WTC11 (cell line): Measurements from ENCODE around the gene ZNF770.
"Not testable (repeated sequence)": the region's sequence is repeated elsewhere in the genome, so short reads cannot be mapped to it uniquely, and the experiment has no call there.

Experiments
- ESRRA ChIP-seq: sonication (generic); formaldehyde crosslinking; IDR thresholded peaks from 2 replicates; pipeline ENCODE4 v1.8.1; 2022; ENCODE audit warnings: mild to moderate bottlenecking, missing genetic modification reagents, borderline replicate concordance
- ETV6 ChIP-seq: sonication (generic); formaldehyde crosslinking; IDR thresholded peaks from 2 replicates; pipeline ENCODE4 v1.8.1; 2022; ENCODE audit warnings: mild to moderate bottlenecking, missing genetic modification reagents
- FOXP1 ChIP-seq: sonication (generic); formaldehyde crosslinking; IDR thresholded peaks from 2 replicates; pipeline ENCODE4 v1.8.0; 2022; ENCODE audit warnings: missing genetic modification reagents, mild to moderate bottlenecking, moderate library complexity, borderline replicate concordance
- SP1 ChIP-seq: sonication (generic); formaldehyde crosslinking; conservative IDR thresholded peaks from 2 replicates; pipeline ENCODE4 v1.8.1; 2022; ENCODE audit warnings: missing genetic modification reagents
- TF ChIP-seq, protein P1 (sequence below): fragments of 200-600 bp; IDR thresholded peaks from 2 replicates; pipeline ENCODE4 v1.8.0; 2022; ENCODE audit warnings: antibody characterized with exemption
- TF ChIP-seq, protein P2 (sequence below): sonication (generic); formaldehyde crosslinking; IDR thresholded peaks from 2 replicates; pipeline ENCODE4 v1.8.1; 2022; ENCODE audit warnings: missing genetic modification reagents, borderline replicate concordance
- TF ChIP-seq, protein P3 (sequence below): sonication (generic); formaldehyde crosslinking; IDR thresholded peaks from 2 replicates; pipeline ENCODE4 v1.8.1; 2023; ENCODE audit warnings: mild to moderate bottlenecking, missing genetic modification reagents, moderate library complexity
- TF ChIP-seq, protein P4 (sequence below): sonication (generic); formaldehyde crosslinking; IDR thresholded peaks from 2 replicates; pipeline ENCODE4 v1.8.0; 2023; ENCODE audit warnings: missing genetic modification reagents, mild to moderate bottlenecking, borderline replicate concordance
- TF ChIP-seq, protein P5 (sequence below): sonication (generic); formaldehyde crosslinking; IDR thresholded peaks from 2 replicates; pipeline ENCODE4 v1.8.1; 2023; ENCODE audit warnings: mild to moderate bottlenecking, missing genetic modification reagents, moderate library complexity
- TF ChIP-seq, protein P6 (sequence below): sonication (generic); formaldehyde crosslinking; IDR thresholded peaks from 2 replicates; pipeline ENCODE4 v1.8.0; 2022; ENCODE audit warnings: mild to moderate bottlenecking, missing genetic modification reagents
- TF ChIP-seq, protein P7 (sequence below): sonication (generic); formaldehyde crosslinking; IDR thresholded peaks from 2 replicates; pipeline ENCODE4 v1.8.1; 2023; ENCODE audit warnings: mild to moderate bottlenecking, moderate library complexity, missing genetic modification reagents
- TF ChIP-seq, protein P8 (sequence below): sonication (generic); formaldehyde crosslinking; IDR thresholded peaks from 2 replicates; pipeline ENCODE4 v1.8.1; 2023; ENCODE audit warnings: mild to moderate bottlenecking, missing genetic modification reagents, borderline replicate concordance

DNA sequence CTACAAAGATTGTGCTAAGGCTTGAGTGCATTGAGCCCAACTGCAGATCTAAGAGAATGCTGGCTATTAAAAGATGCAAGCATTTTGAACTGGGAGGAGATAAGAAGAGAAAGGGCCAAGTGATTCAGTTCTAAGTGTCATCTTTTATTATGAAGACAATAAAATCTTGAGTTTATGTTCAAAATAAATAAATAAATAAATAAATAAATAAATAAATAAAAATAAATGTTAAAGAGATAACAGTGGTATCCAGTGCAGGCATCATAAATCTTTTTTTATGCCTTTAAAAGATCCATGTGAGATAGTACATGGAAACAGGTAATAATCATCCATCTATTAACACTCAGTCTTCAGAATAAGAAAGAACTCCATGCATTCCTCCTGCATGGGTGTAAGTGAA is 44.8 kb downstream of the ZNF770 start:
- TF ChIP-seq, protein P1, sequence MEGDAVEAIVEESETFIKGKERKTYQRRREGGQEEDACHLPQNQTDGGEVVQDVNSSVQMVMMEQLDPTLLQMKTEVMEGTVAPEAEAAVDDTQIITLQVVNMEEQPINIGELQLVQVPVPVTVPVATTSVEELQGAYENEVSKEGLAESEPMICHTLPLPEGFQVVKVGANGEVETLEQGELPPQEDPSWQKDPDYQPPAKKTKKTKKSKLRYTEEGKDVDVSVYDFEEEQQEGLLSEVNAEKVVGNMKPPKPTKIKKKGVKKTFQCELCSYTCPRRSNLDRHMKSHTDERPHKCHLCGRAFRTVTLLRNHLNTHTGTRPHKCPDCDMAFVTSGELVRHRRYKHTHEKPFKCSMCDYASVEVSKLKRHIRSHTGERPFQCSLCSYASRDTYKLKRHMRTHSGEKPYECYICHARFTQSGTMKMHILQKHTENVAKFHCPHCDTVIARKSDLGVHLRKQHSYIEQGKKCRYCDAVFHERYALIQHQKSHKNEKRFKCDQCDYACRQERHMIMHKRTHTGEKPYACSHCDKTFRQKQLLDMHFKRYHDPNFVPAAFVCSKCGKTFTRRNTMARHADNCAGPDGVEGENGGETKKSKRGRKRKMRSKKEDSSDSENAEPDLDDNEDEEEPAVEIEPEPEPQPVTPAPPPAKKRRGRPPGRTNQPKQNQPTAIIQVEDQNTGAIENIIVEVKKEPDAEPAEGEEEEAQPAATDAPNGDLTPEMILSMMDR: not testable (repeated sequence)
- TF ChIP-seq FOXP1; ESRRA (CRISPR knock-in tag); ETV6 (CRISPR knock-in tag); SP1 (CRISPR knock-in tag): not testable (repeated sequence)
- TF ChIP-seq, protein P2, sequence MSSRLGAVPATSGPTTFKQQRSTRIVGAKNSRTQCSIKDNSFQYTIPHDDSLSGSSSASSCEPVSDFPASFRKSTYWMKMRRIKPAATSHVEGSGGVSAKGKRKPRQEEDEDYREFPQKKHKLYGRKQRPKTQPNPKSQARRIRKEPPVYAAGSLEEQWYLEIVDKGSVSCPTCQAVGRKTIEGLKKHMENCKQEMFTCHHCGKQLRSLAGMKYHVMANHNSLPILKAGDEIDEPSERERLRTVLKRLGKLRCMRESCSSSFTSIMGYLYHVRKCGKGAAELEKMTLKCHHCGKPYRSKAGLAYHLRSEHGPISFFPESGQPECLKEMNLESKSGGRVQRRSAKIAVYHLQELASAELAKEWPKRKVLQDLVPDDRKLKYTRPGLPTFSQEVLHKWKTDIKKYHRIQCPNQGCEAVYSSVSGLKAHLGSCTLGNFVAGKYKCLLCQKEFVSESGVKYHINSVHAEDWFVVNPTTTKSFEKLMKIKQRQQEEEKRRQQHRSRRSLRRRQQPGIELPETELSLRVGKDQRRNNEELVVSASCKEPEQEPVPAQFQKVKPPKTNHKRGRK: not testable (repeated sequence)
- TF ChIP-seq, protein P3, sequence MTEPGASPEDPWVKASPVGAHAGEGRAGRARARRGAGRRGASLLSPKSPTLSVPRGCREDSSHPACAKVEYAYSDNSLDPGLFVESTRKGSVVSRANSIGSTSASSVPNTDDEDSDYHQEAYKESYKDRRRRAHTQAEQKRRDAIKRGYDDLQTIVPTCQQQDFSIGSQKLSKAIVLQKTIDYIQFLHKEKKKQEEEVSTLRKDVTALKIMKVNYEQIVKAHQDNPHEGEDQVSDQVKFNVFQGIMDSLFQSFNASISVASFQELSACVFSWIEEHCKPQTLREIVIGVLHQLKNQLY (CRISPR knock-in tag): not testable (repeated sequence)
- TF ChIP-seq, protein P4, sequence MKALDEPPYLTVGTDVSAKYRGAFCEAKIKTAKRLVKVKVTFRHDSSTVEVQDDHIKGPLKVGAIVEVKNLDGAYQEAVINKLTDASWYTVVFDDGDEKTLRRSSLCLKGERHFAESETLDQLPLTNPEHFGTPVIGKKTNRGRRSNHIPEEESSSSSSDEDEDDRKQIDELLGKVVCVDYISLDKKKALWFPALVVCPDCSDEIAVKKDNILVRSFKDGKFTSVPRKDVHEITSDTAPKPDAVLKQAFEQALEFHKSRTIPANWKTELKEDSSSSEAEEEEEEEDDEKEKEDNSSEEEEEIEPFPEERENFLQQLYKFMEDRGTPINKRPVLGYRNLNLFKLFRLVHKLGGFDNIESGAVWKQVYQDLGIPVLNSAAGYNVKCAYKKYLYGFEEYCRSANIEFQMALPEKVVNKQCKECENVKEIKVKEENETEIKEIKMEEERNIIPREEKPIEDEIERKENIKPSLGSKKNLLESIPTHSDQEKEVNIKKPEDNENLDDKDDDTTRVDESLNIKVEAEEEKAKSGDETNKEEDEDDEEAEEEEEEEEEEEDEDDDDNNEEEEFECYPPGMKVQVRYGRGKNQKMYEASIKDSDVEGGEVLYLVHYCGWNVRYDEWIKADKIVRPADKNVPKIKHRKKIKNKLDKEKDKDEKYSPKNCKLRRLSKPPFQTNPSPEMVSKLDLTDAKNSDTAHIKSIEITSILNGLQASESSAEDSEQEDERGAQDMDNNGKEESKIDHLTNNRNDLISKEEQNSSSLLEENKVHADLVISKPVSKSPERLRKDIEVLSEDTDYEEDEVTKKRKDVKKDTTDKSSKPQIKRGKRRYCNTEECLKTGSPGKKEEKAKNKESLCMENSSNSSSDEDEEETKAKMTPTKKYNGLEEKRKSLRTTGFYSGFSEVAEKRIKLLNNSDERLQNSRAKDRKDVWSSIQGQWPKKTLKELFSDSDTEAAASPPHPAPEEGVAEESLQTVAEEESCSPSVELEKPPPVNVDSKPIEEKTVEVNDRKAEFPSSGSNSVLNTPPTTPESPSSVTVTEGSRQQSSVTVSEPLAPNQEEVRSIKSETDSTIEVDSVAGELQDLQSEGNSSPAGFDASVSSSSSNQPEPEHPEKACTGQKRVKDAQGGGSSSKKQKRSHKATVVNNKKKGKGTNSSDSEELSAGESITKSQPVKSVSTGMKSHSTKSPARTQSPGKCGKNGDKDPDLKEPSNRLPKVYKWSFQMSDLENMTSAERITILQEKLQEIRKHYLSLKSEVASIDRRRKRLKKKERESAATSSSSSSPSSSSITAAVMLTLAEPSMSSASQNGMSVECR (CRISPR knock-in tag): not testable (repeated sequence)
- TF ChIP-seq, protein P5, sequence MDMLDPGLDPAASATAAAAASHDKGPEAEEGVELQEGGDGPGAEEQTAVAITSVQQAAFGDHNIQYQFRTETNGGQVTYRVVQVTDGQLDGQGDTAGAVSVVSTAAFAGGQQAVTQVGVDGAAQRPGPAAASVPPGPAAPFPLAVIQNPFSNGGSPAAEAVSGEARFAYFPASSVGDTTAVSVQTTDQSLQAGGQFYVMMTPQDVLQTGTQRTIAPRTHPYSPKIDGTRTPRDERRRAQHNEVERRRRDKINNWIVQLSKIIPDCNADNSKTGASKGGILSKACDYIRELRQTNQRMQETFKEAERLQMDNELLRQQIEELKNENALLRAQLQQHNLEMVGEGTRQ (CRISPR knock-in tag): not testable (repeated sequence)
- TF ChIP-seq, protein P6, sequence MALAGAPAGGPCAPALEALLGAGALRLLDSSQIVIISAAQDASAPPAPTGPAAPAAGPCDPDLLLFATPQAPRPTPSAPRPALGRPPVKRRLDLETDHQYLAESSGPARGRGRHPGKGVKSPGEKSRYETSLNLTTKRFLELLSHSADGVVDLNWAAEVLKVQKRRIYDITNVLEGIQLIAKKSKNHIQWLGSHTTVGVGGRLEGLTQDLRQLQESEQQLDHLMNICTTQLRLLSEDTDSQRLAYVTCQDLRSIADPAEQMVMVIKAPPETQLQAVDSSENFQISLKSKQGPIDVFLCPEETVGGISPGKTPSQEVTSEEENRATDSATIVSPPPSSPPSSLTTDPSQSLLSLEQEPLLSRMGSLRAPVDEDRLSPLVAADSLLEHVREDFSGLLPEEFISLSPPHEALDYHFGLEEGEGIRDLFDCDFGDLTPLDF (CRISPR knock-in tag): not testable (repeated sequence)
- TF ChIP-seq, protein P7, sequence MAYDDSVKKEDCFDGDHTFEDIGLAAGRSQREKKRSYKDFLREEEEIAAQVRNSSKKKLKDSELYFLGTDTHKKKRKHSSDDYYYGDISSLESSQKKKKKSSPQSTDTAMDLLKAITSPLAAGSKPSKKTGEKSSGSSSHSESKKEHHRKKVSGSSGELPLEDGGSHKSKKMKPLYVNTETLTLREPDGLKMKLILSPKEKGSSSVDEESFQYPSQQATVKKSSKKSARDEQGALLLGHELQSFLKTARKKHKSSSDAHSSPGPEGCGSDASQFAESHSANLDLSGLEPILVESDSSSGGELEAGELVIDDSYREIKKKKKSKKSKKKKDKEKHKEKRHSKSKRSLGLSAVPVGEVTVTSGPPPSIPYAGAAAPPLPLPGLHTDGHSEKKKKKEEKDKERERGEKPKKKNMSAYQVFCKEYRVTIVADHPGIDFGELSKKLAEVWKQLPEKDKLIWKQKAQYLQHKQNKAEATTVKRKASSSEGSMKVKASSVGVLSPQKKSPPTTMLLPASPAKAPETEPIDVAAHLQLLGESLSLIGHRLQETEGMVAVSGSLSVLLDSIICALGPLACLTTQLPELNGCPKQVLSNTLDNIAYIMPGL: not testable (repeated sequence)
- TF ChIP-seq, protein P8, sequence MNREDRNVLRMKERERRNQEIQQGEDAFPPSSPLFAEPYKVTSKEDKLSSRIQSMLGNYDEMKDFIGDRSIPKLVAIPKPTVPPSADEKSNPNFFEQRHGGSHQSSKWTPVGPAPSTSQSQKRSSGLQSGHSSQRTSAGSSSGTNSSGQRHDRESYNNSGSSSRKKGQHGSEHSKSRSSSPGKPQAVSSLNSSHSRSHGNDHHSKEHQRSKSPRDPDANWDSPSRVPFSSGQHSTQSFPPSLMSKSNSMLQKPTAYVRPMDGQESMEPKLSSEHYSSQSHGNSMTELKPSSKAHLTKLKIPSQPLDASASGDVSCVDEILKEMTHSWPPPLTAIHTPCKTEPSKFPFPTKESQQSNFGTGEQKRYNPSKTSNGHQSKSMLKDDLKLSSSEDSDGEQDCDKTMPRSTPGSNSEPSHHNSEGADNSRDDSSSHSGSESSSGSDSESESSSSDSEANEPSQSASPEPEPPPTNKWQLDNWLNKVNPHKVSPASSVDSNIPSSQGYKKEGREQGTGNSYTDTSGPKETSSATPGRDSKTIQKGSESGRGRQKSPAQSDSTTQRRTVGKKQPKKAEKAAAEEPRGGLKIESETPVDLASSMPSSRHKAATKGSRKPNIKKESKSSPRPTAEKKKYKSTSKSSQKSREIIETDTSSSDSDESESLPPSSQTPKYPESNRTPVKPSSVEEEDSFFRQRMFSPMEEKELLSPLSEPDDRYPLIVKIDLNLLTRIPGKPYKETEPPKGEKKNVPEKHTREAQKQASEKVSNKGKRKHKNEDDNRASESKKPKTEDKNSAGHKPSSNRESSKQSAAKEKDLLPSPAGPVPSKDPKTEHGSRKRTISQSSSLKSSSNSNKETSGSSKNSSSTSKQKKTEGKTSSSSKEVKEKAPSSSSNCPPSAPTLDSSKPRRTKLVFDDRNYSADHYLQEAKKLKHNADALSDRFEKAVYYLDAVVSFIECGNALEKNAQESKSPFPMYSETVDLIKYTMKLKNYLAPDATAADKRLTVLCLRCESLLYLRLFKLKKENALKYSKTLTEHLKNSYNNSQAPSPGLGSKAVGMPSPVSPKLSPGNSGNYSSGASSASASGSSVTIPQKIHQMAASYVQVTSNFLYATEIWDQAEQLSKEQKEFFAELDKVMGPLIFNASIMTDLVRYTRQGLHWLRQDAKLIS (CRISPR knock-in tag): not testable (repeated sequence)
